ENCODE data around the gene PPARG. TPM values are rescaled to one million over a fixed set of nuclear protein-coding genes. Genes with fewer than 3 reads are reported as not detected.
"Not testable (repeated sequence)": the region's sequence is repeated elsewhere in the genome, so short reads cannot be mapped to it uniquely, and the experiment has no call there.

The PPARG gene
- total and polyA plus RNA-seq, 10 of the 15 experiments (the other 5 are each of a cell fraction or from before 2014, with no cell fraction given) = 0.06 to 0.86 (median 0.12) TPM; not detected in 5

DNA sequence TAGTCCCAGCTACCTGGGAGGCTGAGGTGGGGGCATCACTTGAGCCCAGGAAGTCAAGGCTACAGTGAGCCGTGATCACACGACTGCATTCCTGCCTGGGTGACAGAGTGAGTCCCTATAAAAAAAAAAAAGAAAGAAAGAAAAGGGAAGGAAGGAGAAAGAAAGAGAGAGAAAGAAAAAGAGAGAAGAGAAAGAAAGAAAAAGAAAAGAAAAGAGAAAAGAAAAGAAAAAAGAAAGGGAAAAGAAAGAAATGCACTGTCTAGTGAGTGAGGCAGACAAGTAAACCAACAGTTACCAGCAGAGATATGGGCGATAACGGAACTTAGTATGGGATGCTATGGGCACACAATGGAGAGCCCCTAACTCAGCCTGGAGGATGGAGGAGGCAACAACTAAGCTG lies 158.2 kb downstream of the PPARG start (continued):
- TF ChIP-seq, protein P1, sequence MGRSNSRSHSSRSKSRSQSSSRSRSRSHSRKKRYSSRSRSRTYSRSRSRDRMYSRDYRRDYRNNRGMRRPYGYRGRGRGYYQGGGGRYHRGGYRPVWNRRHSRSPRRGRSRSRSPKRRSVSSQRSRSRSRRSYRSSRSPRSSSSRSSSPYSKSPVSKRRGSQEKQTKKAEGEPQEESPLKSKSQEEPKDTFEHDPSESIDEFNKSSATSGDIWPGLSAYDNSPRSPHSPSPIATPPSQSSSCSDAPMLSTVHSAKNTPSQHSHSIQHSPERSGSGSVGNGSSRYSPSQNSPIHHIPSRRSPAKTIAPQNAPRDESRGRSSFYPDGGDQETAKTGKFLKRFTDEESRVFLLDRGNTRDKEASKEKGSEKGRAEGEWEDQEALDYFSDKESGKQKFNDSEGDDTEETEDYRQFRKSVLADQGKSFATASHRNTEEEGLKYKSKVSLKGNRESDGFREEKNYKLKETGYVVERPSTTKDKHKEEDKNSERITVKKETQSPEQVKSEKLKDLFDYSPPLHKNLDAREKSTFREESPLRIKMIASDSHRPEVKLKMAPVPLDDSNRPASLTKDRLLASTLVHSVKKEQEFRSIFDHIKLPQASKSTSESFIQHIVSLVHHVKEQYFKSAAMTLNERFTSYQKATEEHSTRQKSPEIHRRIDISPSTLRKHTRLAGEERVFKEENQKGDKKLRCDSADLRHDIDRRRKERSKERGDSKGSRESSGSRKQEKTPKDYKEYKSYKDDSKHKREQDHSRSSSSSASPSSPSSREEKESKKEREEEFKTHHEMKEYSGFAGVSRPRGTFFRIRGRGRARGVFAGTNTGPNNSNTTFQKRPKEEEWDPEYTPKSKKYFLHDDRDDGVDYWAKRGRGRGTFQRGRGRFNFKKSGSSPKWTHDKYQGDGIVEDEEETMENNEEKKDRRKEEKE (IDR thresholded peaks at IDR 0.05) = no peak
- TF ChIP-seq POLR2AphosphoS5 (IDR thresholded peaks at IDR 0.05; ENCODE audit: low read length) = no peak
- TF ChIP-seq, protein P2, sequence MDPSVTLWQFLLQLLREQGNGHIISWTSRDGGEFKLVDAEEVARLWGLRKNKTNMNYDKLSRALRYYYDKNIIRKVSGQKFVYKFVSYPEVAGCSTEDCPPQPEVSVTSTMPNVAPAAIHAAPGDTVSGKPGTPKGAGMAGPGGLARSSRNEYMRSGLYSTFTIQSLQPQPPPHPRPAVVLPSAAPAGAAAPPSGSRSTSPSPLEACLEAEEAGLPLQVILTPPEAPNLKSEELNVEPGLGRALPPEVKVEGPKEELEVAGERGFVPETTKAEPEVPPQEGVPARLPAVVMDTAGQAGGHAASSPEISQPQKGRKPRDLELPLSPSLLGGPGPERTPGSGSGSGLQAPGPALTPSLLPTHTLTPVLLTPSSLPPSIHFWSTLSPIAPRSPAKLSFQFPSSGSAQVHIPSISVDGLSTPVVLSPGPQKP (IDR thresholded peaks at IDR 0.05; ENCODE audit: low read depth, low read length) = no peak
- TF ChIP-seq MYC (IDR thresholded peaks at IDR 0.05; ENCODE audit: insufficient read depth, insufficient read length, insufficient replicate concordance, low read length, severe bottlenecking) = no peak
- TF ChIP-seq TARDBP (IDR thresholded peaks at IDR 0.05; ENCODE audit: borderline replicate concordance) = no peak
- TF ChIP-seq JUND (IDR thresholded peaks at IDR 0.05; ENCODE audit: low read depth, low read length) = no peak
- no peak for TF ChIP-seq SMARCA5 (IDR thresholded peaks at IDR 0.05)
- no peak for TF ChIP-seq RUNX3 (IDR thresholded peaks at IDR 0.05; ENCODE audit: low read length)
- no peak for TF ChIP-seq MEF2B (IDR thresholded peaks at IDR 0.05; ENCODE audit: partially characterized antibody, poor library complexity, severe bottlenecking)
- no peak for TF ChIP-seq JUNB (IDR thresholded peaks at IDR 0.05)
- no peak for TF ChIP-seq PML (IDR thresholded peaks at IDR 0.05; ENCODE audit: low read length)

- H3K4me1 ChIP-seq (ENCODE audit: control insufficient read depth, insufficient read depth, low read length); H3K4me3 ChIP-seq; H3K79me2 ChIP-seq (ENCODE audit: control insufficient read depth, insufficient read depth, low read length); in situ Hi-C loops (cut with MboI); POLR2A ChIA-PET; FAIRE-seq; H3K36me3 ChIP-seq (ENCODE audit: control insufficient read depth in 2 of 2, insufficient read depth in 2 of 2, low read length in 1 of 2); H4K20me1 ChIP-seq (ENCODE audit: control insufficient read depth, insufficient read depth); BruUV-seq (replicated peaks); H3K4me2 ChIP-seq (ENCODE audit: control insufficient read depth, insufficient read depth); H2AFZ ChIP-seq (ENCODE audit: control insufficient read depth, low read depth, low read length); H3K9ac ChIP-seq (ENCODE audit: control insufficient read depth, insufficient read depth, low read length); H3K9me3 ChIP-seq (replicated peaks; ENCODE audit: control insufficient read depth, insufficient read depth, low read length); DNase-seq (ENCODE audit: low read depth, low spot score); intact Hi-C loops (cut with micrococcal nuclease; ENCODE audit: unreplicated experiment); ATAC-seq; H3K27me3 ChIP-seq (replicated peaks in 1 of 2; ENCODE audit: control insufficient read depth in 2 of 2, insufficient read depth in 2 of 2, low read length in 1 of 2); H3K27ac ChIP-seq (ENCODE audit: control insufficient read depth, insufficient read depth): not testable (repeated sequence)
- CTCF ChIA-PET = interaction anchor here (1.4 kb wide), 1 partner anchor 314 kb away, joined by 4 read pairs; no protein-coding TSS in a partner anchor
- RAD21 ChIA-PET (ENCODE audit: unreplicated experiment) = interaction anchor here (1.0 kb wide), 1 partner anchor 314 kb away, joined by 3 read pairs; no protein-coding TSS in a partner anchor
- WGBS (ENCODE audit: insufficient coverage, insufficient replicate concordance, low lambda C conversion rate, missing lambda C conversion rate) = 58% methylated on average over 4 of the region's 4 CpGs
- SMC1A ChIA-PET (ENCODE audit: uncharacterized antibody, unreplicated experiment) = interaction anchor here (1.0 to 1.7 kb wide), 2 partner anchors 30 to 313 kb away, joined by 4 to 5 read pairs; no protein-coding TSS in a partner anchor
Measured at GRCh38 chr3:12448404-12449202, 159.7 kb downstream of the PPARG start.
